HFF-Myc (cell line): ENCODE measurements around the gene DGKI.

Experiments
- DNase-seq: peaks from one replicate; pipeline ENCODE4 v3.0.0-alpha.2; 2011; ENCODE audit warnings: low read depth; ENCODE audit errors: extremely low read depth
- H3K4me3 ChIP-seq: replicated peaks from 2 replicates; pipeline ENCODE4 v1.5.1; 2011; ENCODE audit warnings: low read depth, mild to moderate bottlenecking, control low read depth, low read length
- TF ChIP-seq, protein P1 (sequence below): IDR thresholded peaks from 2 replicates; pipeline ENCODE4 v1.5.1; 2012; ENCODE audit warnings: mild to moderate bottlenecking, low read depth, low read length, control low read depth; ENCODE audit errors: missing control alignments

The DGKI gene

DNA sequence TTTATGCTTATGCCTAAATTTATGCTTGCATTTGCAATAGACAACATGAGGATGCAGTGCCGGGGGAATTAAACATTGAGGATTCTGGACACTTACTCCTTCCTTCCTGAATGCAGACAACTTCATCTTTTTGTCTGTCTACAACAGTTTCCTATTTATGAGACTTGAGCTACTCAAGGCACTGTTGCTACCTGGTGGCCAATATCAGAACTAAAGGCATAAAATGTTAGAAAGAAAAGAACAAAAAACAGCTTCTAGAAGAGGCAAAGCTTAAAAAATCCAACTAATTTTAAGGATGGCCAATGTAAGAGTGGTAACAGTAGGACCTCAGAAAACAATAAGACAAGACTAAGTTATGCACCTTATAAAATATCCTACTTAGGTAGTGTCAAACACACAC is 358.7 kb downstream of the DGKI start:
- TF ChIP-seq, protein P1, sequence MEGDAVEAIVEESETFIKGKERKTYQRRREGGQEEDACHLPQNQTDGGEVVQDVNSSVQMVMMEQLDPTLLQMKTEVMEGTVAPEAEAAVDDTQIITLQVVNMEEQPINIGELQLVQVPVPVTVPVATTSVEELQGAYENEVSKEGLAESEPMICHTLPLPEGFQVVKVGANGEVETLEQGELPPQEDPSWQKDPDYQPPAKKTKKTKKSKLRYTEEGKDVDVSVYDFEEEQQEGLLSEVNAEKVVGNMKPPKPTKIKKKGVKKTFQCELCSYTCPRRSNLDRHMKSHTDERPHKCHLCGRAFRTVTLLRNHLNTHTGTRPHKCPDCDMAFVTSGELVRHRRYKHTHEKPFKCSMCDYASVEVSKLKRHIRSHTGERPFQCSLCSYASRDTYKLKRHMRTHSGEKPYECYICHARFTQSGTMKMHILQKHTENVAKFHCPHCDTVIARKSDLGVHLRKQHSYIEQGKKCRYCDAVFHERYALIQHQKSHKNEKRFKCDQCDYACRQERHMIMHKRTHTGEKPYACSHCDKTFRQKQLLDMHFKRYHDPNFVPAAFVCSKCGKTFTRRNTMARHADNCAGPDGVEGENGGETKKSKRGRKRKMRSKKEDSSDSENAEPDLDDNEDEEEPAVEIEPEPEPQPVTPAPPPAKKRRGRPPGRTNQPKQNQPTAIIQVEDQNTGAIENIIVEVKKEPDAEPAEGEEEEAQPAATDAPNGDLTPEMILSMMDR, result peak; percentile 5
- DNase-seq, result no peak
- H3K4me3 ChIP-seq, result no peak overlapping the region

DNA sequence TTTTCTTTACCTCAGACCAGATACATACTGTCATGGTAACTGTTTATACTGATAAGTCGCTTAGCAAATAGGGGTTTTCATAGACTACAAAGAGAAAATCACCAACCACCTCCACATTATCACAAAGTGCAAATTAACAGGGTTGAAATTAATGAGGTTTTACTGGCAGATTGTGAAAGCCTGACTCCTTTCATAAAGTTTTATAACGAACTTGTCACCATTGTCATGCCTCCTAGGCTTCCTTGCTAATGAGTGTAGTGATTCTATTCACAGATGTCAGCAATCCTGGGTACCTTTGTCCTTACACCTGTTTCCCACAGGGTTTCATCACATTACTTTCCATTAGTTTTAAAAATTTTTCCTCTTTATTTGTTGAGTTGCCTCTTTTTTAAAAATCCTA is 361.0 kb downstream of the DGKI start:
- no peak overlapping the region for H3K4me3 ChIP-seq
- no peak for DNase-seq
- TF ChIP-seq, protein P1, result no peak

DNA sequence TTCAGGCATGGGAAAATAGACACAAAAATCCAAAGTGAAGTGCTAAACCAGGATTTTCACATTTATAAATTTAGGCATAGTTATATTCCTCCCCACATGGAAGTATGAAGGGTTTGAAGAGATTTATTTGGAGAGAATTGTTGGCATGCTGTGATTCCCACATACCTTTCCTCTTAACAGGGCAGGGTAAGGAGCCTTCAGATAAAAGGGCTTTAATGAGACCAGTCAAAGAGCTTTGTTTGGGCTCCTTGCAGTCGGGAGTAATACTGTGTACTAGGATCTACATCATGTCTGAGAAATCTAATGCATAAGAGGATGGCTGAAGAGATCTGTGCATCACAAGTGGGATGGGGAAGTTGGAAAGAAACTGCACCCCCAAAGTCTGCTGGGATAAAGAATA is 362.4 kb downstream of the DGKI start:
- TF ChIP-seq, protein P1, result no peak
- DNase-seq, result no peak
- no peak overlapping the region for H3K4me3 ChIP-seq

DNA sequence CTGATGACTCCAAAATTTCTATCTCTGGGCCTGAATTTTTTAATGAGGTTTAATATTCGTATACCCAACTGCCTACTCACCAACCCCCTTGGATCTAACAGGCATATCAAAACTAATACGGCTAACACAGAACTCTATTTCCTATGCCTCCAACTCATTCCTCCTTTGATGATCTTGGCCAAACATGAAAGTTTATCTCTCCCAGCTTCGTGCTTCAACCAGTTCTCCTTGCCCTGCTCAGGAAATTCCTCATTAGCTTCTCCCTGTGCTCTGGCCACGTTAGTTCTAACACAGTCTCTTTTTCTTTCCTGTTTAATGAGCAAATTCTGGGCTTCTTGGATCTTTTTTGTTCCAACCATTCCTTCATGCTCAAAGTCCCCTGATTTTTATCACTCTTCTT is 364.3 kb downstream of the DGKI start:
- H3K4me3 ChIP-seq, result no peak overlapping the region
- TF ChIP-seq, protein P1, result no peak
- DNase-seq, result no peak

DNA sequence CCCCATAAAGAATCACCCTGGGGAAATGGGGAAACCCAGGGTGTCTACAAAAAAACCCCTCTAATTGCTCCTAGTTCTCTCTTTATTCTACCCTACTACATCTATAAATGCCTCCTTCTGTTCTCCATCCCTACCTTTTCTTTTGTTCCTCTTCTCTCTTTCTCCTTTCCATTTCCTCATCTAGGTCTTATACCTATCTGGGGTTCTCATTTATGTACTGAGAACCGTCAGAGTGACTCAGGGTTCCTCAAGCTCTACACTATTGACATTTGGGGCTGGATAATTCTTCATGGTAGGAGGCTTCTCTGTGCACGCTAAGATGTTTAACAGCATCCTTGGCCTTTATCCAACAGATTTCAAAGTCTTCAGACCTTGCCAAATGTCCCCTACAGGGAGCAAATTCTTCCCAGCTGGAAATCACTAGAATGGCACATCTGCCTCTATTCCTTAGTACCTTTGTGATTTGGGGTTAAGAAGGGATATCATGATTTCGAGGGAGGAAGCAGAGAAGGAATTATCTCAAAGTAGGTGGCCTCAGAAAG is 365.9 kb downstream of the DGKI start:
- H3K4me3 ChIP-seq, result no peak overlapping the region
- TF ChIP-seq, protein P1, result no peak
- no peak for DNase-seq

DNA sequence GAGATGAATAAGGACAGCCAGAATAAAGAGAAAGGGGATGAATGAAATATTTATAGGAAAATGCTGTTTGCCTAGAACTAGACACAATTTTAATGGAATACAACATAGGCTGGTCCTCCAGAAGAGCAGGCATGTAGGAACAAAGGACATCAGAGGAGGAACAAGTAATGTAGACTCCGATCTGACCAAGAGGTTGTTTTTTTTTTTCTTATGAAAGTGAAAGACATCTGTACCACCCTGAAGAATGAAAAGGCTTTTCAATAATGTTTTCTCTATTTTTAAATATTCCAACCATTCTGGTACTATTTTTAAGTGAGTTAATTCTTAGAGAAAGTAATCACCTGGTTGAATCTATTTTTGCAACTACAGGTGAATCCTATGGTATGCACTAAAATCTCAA is 366.4 kb downstream of the DGKI start:
- DNase-seq, result no peak
- no peak overlapping the region for H3K4me3 ChIP-seq
- TF ChIP-seq, protein P1, result no peak

DNA sequence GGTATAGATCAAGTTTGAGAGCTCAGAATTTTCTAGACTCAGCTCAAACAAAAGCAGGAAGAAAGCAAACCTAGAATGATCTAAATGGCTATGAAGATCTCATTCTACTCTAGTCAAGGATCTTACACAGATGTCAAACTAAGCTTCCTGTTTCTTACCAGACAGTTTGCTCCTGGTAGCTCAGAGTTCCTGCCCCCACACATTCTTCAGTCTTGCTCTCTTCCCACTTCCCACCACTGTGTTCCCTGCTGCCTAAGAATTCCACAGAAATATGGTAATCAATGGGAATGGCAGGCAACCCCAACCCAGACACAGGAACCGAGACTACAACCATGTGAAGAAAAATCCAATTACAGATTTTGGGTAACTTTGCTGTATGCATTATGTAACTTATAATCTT is 369.8 kb downstream of the DGKI start:
- no peak overlapping the region for H3K4me3 ChIP-seq
- TF ChIP-seq, protein P1, result no peak
- DNase-seq, result no peak
